WTC11 (cell line): ENCODE measurements around the gene SPSB2. TPM values are rescaled to one million over a fixed set of nuclear protein-coding genes. Genes with fewer than 3 reads are reported as not detected.

Experiments used
- ATAC-seq: fragments of 200-7000 bp; cut with Tn5 transposase; 2 replicates; pipeline ENCODE4 v1.10.0; 2021; ENCODE audit warnings: mild to moderate bottlenecking, moderate library complexity
- CTCF ChIA-PET: fragments of 300-600 bp; sonication (Branson Sonifier 250); formaldehyde crosslinking; loops from one replicate; lab custom pipeline; 2021; ENCODE audit warnings: antibody characterized with exemption; lab: Charles Lee
- POLR2A ChIA-PET: fragments of 350-600 bp; sonication (Branson Sonifier 250); formaldehyde crosslinking; loops from one replicate; lab custom pipeline; 2021; ENCODE audit warnings: antibody characterized with exemption; lab: Charles Lee
- DNase-seq: peaks from one replicate; pipeline ENCODE4 v3.0.0; 2021; ENCODE audit warnings: low spot score
- H3K27ac Mint-ChIP-seq: 2 replicates; pipeline ENCODE4 v1.8.0; 2021; ENCODE audit warnings: mixed read lengths
- H3K27me3 Mint-ChIP-seq: 2 replicates; pipeline ENCODE4 v1.8.0; 2021; ENCODE audit warnings: low read depth, mild to moderate bottlenecking, moderate library complexity, mixed read lengths
- H3K36me3 Mint-ChIP-seq: 2 replicates; pipeline ENCODE4 v1.8.0; 2021; ENCODE audit warnings: mixed read lengths
- H3K4me1 Mint-ChIP-seq: 2 replicates; pipeline ENCODE4 v1.8.0; 2022; ENCODE audit warnings: mixed read lengths
- H3K4me3 Mint-ChIP-seq: 2 replicates; pipeline ENCODE4 v1.8.0; 2021; ENCODE audit warnings: mild to moderate bottlenecking, moderate library complexity, mixed read lengths
- H3K9me3 Mint-ChIP-seq: 2 replicates; pipeline ENCODE4 v1.8.0; 2021; ENCODE audit warnings: mixed read lengths
- CREM ChIP-seq: sonication (generic); formaldehyde crosslinking; IDR thresholded peaks from 2 replicates; pipeline ENCODE4 v1.8.1; 2022; ENCODE audit warnings: mild to moderate bottlenecking, missing genetic modification reagents, moderate library complexity
- ETV6 ChIP-seq: sonication (generic); formaldehyde crosslinking; IDR thresholded peaks from 2 replicates; pipeline ENCODE4 v1.8.1; 2022; ENCODE audit warnings: mild to moderate bottlenecking, missing genetic modification reagents
- FOXJ3 ChIP-seq: sonication (generic); formaldehyde crosslinking; IDR thresholded peaks from 2 replicates; pipeline ENCODE4 v1.9.0; 2021; ENCODE audit warnings: missing genetic modification reagents, mild to moderate bottlenecking, borderline replicate concordance
- GABPB1 ChIP-seq: sonication (generic); formaldehyde crosslinking; IDR thresholded peaks from 2 replicates; pipeline ENCODE4 v1.8.1; 2023; ENCODE audit warnings: mild to moderate bottlenecking, missing genetic modification reagents
- GRHL2 ChIP-seq: fragments of 250-450 bp; sonication (Bioruptor Pico); IDR thresholded peaks from 2 replicates; pipeline ENCODE4 v1.8.0; 2022; ENCODE audit warnings: mild to moderate bottlenecking, moderate library complexity; ENCODE audit not compliant: insufficient replicate concordance, severe bottlenecking
- GTF2I ChIP-seq: fragments of 250-450 bp; sonication (Bioruptor Pico); conservative IDR thresholded peaks from 2 replicates; pipeline ENCODE4 v1.4.0; 2021; ENCODE audit warnings: mild to moderate bottlenecking
- JAZF1 ChIP-seq: fragments of 250-450 bp; sonication (Bioruptor Pico); IDR thresholded peaks from 2 replicates; pipeline ENCODE4 v1.9.0; 2021; ENCODE audit warnings: moderate library complexity, mild to moderate bottlenecking, inconsistent platforms
- MYBL2 ChIP-seq: sonication (generic); formaldehyde crosslinking; IDR thresholded peaks from 2 replicates; pipeline ENCODE4 v1.8.1; 2023; ENCODE audit warnings: mild to moderate bottlenecking, moderate library complexity, missing genetic modification reagents
- NFYB ChIP-seq: sonication (generic); formaldehyde crosslinking; conservative IDR thresholded peaks from 2 replicates; pipeline ENCODE4 v1.8.0; 2022; ENCODE audit warnings: low read depth, missing genetic modification reagents
- PRRX2 ChIP-seq: fragments of 250-450 bp; sonication (Bioruptor Pico); IDR thresholded peaks from 2 replicates; pipeline ENCODE4 v1.8.0; 2021; ENCODE audit warnings: mild to moderate bottlenecking
- TCF7 ChIP-seq: sonication (generic); formaldehyde crosslinking; IDR thresholded peaks from 2 replicates; pipeline ENCODE4 v1.8.0; 2022; ENCODE audit warnings: mild to moderate bottlenecking, low read depth, missing genetic modification reagents, moderate library complexity
- ZBTB21 ChIP-seq: sonication (generic); formaldehyde crosslinking; IDR thresholded peaks from 2 replicates; pipeline ENCODE4 v1.8.1; 2023; ENCODE audit warnings: mild to moderate bottlenecking, missing genetic modification reagents, borderline replicate concordance
- total RNA-seq: library from RNA; stranded (reverse); gene quantifications from 3 replicates; pipeline ENCODE4 v1.2.3, GENCODE V29; 2021
- TF ChIP-seq, protein P1 (sequence below): sonication (generic); formaldehyde crosslinking; IDR thresholded peaks from 2 replicates; pipeline ENCODE4 v1.8.0; 2022; ENCODE audit warnings: mild to moderate bottlenecking, missing genetic modification reagents
- TF ChIP-seq, protein P2 (sequence below): sonication (generic); formaldehyde crosslinking; IDR thresholded peaks from 2 replicates; pipeline ENCODE4 v1.8.0; 2022; ENCODE audit warnings: mild to moderate bottlenecking, missing genetic modification reagents
- TF ChIP-seq, protein P3 (sequence below): fragments of 200-600 bp; IDR thresholded peaks from 2 replicates; pipeline ENCODE4 v1.8.0; 2022; ENCODE audit warnings: antibody characterized with exemption
- TF ChIP-seq, protein P4 (sequence below): sonication (generic); formaldehyde crosslinking; IDR thresholded peaks from 2 replicates; pipeline ENCODE4 v1.8.1; 2022; ENCODE audit warnings: mild to moderate bottlenecking, moderate library complexity, missing genetic modification reagents
- TF ChIP-seq, protein P5 (sequence below): fragments of 250-450 bp; sonication (Bioruptor Pico); IDR thresholded peaks from 2 replicates; pipeline ENCODE4 v1.9.0; 2021; ENCODE audit warnings: mild to moderate bottlenecking, borderline replicate concordance
- TF ChIP-seq, protein P6 (sequence below): fragments of 250-450 bp; sonication (Bioruptor Pico); IDR thresholded peaks from 2 replicates; pipeline ENCODE4 v1.8.0; 2021; ENCODE audit warnings: mild to moderate bottlenecking
- TF ChIP-seq, protein P7 (sequence below): sonication (generic); formaldehyde crosslinking; IDR thresholded peaks from 2 replicates; pipeline ENCODE4 v1.8.1; 2022; ENCODE audit warnings: mild to moderate bottlenecking, missing genetic modification reagents, moderate library complexity, borderline replicate concordance
- TF ChIP-seq, protein P8 (sequence below): sonication (generic); formaldehyde crosslinking; IDR thresholded peaks from 2 replicates; pipeline ENCODE4 v1.8.1; 2022; ENCODE audit warnings: low read depth, mild to moderate bottlenecking, moderate library complexity, missing genetic modification reagents, borderline replicate concordance

Gene SPSB2
- total RNA-seq, 1 experiment from 2014 or later: 25.5 TPM

DNA sequence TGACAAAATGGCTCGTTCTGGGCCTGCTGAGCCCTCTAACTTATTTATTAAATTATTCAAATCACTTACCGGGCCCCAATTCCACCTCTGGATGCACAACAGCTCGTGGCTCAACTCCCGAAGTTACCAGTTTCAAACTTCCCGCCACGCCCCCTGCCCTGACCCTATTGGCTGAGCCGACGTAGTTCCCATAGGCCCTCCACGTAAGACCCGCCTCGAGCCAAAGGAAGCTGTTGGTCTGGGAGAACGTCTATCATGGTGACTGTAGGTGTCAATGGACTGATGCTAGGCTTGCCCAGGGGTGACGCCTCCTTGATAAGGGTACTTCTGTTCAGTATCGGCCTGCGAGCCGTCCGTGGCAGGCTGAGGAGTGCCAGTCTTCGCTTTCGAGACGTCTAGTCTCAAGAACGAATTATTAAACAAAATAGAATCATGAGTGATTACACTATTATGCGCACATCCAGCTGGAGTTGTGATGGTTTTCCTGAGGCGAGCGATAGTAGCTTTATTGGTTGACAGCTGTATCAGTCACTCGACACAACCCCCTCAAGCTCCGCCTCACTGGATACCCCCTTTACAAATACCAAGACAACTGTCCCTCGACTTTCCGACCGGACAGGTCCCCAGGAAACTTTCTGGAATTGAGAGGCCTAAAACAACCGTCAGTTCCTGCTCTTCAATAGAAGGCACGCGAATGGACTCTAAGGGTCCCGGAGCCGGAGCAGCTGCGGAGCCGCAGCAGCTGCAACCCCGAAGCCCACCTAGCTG lies 21.8 kb downstream of the SPSB2 start, which contains the start of gene CDCA3:
Gene CDCA3 (minus strand): TSS at position 134 of the 768 bp plus-strand sequence. CDS start 334 bp downstream, outside the sequence.
- no peaks in the 10 kb centered on the region for H3K27me3 Mint-ChIP-seq
- H3K4me3 Mint-ChIP-seq: peak within 1 kb of the TSS; percentile 95
- TF ChIP-seq, protein P1, sequence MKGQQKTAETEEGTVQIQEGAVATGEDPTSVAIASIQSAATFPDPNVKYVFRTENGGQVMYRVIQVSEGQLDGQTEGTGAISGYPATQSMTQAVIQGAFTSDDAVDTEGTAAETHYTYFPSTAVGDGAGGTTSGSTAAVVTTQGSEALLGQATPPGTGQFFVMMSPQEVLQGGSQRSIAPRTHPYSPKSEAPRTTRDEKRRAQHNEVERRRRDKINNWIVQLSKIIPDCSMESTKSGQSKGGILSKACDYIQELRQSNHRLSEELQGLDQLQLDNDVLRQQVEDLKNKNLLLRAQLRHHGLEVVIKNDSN (CRISPR knock-in tag): 0 out of 2 replicates have a peak, but pooled peaks have one; percentile 31
- peak; percentile 96 for TF ChIP-seq NFYB (CRISPR knock-in tag)
- TF ChIP-seq, protein P2, sequence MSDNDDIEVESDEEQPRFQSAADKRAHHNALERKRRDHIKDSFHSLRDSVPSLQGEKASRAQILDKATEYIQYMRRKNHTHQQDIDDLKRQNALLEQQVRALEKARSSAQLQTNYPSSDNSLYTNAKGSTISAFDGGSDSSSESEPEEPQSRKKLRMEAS (CRISPR knock-in tag): peak; percentile 50; the same call in 1 of the 2 replicates
- TF ChIP-seq, protein P3, sequence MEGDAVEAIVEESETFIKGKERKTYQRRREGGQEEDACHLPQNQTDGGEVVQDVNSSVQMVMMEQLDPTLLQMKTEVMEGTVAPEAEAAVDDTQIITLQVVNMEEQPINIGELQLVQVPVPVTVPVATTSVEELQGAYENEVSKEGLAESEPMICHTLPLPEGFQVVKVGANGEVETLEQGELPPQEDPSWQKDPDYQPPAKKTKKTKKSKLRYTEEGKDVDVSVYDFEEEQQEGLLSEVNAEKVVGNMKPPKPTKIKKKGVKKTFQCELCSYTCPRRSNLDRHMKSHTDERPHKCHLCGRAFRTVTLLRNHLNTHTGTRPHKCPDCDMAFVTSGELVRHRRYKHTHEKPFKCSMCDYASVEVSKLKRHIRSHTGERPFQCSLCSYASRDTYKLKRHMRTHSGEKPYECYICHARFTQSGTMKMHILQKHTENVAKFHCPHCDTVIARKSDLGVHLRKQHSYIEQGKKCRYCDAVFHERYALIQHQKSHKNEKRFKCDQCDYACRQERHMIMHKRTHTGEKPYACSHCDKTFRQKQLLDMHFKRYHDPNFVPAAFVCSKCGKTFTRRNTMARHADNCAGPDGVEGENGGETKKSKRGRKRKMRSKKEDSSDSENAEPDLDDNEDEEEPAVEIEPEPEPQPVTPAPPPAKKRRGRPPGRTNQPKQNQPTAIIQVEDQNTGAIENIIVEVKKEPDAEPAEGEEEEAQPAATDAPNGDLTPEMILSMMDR: no peak
- TF ChIP-seq, protein P4, sequence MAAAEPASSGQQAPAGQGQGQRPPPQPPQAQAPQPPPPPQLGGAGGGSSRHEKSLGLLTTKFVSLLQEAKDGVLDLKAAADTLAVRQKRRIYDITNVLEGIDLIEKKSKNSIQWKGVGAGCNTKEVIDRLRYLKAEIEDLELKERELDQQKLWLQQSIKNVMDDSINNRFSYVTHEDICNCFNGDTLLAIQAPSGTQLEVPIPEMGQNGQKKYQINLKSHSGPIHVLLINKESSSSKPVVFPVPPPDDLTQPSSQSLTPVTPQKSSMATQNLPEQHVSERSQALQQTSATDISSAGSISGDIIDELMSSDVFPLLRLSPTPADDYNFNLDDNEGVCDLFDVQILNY: peak; percentile 98
- 0 out of 2 replicates have a peak, but pooled peaks have one; percentile 47 for TF ChIP-seq ETV6 (CRISPR knock-in tag)
- TF ChIP-seq GABPB1: peak; percentile 69; the same call in 1 of the 2 replicates
- TF ChIP-seq ZBTB21 (CRISPR knock-in tag): no peak
- TF ChIP-seq FOXJ3 (CRISPR knock-in tag): no peak
- peak; percentile 97 for TF ChIP-seq MYBL2 (CRISPR knock-in tag)
- TF ChIP-seq, protein P5, sequence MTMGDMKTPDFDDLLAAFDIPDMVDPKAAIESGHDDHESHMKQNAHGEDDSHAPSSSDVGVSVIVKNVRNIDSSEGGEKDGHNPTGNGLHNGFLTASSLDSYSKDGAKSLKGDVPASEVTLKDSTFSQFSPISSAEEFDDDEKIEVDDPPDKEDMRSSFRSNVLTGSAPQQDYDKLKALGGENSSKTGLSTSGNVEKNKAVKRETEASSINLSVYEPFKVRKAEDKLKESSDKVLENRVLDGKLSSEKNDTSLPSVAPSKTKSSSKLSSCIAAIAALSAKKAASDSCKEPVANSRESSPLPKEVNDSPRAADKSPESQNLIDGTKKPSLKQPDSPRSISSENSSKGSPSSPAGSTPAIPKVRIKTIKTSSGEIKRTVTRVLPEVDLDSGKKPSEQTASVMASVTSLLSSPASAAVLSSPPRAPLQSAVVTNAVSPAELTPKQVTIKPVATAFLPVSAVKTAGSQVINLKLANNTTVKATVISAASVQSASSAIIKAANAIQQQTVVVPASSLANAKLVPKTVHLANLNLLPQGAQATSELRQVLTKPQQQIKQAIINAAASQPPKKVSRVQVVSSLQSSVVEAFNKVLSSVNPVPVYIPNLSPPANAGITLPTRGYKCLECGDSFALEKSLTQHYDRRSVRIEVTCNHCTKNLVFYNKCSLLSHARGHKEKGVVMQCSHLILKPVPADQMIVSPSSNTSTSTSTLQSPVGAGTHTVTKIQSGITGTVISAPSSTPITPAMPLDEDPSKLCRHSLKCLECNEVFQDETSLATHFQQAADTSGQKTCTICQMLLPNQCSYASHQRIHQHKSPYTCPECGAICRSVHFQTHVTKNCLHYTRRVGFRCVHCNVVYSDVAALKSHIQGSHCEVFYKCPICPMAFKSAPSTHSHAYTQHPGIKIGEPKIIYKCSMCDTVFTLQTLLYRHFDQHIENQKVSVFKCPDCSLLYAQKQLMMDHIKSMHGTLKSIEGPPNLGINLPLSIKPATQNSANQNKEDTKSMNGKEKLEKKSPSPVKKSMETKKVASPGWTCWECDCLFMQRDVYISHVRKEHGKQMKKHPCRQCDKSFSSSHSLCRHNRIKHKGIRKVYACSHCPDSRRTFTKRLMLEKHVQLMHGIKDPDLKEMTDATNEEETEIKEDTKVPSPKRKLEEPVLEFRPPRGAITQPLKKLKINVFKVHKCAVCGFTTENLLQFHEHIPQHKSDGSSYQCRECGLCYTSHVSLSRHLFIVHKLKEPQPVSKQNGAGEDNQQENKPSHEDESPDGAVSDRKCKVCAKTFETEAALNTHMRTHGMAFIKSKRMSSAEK (CRISPR knock-in tag): 0 out of 2 replicates have a peak, but pooled peaks have one; percentile 7
- TF ChIP-seq PRRX2: no peak
- no peak for TF ChIP-seq GTF2I (CRISPR knock-in tag)
- TF ChIP-seq JAZF1 (CRISPR knock-in tag): no peak
- TF ChIP-seq, protein P6, sequence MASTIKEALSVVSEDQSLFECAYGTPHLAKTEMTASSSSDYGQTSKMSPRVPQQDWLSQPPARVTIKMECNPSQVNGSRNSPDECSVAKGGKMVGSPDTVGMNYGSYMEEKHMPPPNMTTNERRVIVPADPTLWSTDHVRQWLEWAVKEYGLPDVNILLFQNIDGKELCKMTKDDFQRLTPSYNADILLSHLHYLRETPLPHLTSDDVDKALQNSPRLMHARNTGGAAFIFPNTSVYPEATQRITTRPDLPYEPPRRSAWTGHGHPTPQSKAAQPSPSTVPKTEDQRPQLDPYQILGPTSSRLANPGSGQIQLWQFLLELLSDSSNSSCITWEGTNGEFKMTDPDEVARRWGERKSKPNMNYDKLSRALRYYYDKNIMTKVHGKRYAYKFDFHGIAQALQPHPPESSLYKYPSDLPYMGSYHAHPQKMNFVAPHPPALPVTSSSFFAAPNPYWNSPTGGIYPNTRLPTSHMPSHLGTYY (CRISPR knock-in tag): 0 out of 2 replicates have a peak, but pooled peaks have one; percentile 14
- TF ChIP-seq GRHL2: no peak
- TF ChIP-seq TCF7 (CRISPR knock-in tag): no peak
- TF ChIP-seq, protein P7, sequence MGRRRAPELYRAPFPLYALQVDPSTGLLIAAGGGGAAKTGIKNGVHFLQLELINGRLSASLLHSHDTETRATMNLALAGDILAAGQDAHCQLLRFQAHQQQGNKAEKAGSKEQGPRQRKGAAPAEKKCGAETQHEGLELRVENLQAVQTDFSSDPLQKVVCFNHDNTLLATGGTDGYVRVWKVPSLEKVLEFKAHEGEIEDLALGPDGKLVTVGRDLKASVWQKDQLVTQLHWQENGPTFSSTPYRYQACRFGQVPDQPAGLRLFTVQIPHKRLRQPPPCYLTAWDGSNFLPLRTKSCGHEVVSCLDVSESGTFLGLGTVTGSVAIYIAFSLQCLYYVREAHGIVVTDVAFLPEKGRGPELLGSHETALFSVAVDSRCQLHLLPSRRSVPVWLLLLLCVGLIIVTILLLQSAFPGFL (CRISPR knock-in tag): no peak
- peak; percentile 41; the same call in 1 of the 2 replicates for TF ChIP-seq CREM (CRISPR knock-in tag)
- TF ChIP-seq, protein P8, sequence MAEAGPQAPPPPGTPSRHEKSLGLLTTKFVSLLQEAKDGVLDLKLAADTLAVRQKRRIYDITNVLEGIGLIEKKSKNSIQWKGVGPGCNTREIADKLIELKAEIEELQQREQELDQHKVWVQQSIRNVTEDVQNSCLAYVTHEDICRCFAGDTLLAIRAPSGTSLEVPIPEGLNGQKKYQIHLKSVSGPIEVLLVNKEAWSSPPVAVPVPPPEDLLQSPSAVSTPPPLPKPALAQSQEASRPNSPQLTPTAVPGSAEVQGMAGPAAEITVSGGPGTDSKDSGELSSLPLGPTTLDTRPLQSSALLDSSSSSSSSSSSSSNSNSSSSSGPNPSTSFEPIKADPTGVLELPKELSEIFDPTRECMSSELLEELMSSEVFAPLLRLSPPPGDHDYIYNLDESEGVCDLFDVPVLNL (CRISPR knock-in tag): peak; percentile 100
- H3K9me3 Mint-ChIP-seq: no peaks in the 10 kb centered on the region
- POLR2A ChIA-PET: interaction anchor here (0.5 to 3.0 kb wide), 19 partner anchors 12 to 1143 kb away, joined by 3 to 33 read pairs (median 6); partner anchors contain the start of genes C12orf57, CD4, COPS7A and MLF2
- CTCF ChIA-PET: interaction anchor here (0.6 to 6.0 kb wide), 27 partner anchors 10 to 314 kb away, joined by 3 to 181 read pairs (median 8); partner anchors contain the start of genes C12orf57, C1RL, COPS7A and GNB3
- peaks cover 19% of the 10 kb centered on the region for H3K4me1 Mint-ChIP-seq
- peaks cover 35% of the 10 kb centered on the region for H3K36me3 Mint-ChIP-seq
- ATAC-seq: peak; percentile 70
- DNase-seq: peak; percentile 97
- peak within 1 kb of the TSS; percentile 100 for H3K27ac Mint-ChIP-seq
